HPDE6-E6E7 (cell line): ENCODE data around the gene JAK3.
"Not testable (repeated sequence)": the region's sequence is repeated elsewhere in the genome, so short reads cannot be mapped to it uniquely, and the experiment has no call there.

Experiments used
- DNase-seq: peaks from one replicate; pipeline ENCODE4 v3.0.0; 2011; ENCODE audit warnings: missing footprints; ENCODE audit errors: extremely low spot score

Gene JAK3

DNA sequence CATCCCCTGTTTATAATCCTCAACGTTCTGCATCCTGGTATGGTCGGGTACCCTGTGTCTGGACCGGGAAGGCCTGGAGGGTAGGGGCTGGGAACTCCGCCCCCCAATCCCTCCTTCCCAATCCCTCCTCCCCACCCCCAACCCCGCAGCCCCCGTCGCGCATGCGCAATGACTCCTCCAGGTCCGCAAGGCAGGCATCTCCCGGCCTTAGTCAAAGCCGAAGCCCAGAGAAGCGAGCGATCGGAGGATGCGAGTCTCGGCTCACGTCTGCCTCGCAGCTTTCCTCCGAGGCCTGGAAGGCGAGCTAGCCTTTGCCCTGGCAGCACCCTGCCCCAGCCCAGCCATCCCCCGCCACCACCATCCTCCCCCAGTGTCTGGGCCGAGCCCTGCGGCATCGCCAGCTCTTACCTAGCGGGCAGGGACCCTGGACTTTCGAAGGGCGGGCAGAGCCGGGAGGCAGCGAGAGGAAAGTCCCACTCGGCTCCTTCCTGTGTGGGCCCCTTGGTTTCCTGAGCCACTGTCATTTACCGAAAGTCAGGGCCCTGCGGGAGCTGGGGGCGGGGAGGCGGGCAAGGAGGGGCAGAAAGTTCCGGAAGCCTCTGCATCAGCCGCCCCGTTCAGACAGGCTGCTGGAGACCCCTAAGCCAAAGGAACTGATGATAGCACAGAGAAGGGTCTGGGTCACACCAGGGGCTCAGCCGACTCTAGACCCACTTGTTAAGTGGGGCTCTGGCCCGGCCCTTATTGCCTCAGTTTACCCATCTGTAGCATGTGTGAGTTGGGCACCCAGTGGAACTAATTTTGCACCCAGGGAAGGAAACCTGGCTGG, at the start of gene JAK3:
TSS of gene JAK3 (minus strand) at position 445 of the 829 bp plus-strand sequence. CDS start 3,565 bp downstream, outside the sequence.
- peak; percentile 45 for DNase-seq

DNA sequence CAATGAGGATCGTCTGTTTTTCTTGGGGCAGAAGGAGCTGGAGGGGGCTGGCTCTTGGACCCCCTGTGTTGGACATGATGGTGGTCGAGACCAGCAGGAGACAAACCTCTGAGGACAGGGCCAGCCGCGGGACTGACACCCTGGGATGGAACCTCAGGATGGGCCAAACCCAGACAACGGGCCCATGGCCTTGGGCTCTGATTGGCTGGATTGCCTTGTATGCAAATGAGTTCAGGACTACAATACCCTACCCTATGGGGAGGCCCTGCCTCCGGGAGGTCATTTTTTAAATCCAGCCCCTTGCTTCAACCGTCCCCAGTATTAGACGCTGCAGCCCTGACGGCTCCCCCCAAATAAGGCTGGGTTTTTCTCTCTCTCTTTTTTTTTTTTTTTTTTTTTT, 46.0 kb upstream of the JAK3 start:
- DNase-seq: no peak

DNA sequence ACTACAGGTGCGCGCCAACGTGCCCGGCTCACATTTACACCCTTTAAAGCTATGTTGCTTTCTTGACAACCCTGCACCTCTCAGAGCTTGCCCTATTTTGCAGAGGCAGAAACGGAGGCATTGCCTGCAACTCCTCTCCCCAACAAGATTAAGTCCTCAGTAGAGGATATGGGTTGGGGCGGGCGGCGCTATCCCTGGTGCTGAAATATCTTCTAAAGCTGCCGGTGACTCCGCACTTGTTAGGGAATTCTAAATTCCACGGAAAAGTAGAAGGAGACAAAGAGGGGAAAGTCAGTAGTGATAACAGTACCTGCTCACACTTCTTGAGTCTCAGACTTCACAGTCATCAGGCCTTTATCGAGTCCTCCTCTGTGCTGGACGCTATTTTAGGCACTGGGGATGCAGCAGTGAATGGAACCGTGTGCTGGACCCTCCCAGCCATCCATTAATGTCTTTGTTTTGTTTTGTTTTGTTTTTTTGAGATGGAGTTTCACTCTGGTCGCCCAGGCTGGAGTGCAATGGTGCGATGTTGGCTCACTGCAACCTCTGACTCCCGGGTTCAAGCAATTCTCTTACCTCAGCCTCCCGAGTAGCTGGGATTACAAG, 41.9 kb upstream of the JAK3 start:
- no peak for DNase-seq

DNA sequence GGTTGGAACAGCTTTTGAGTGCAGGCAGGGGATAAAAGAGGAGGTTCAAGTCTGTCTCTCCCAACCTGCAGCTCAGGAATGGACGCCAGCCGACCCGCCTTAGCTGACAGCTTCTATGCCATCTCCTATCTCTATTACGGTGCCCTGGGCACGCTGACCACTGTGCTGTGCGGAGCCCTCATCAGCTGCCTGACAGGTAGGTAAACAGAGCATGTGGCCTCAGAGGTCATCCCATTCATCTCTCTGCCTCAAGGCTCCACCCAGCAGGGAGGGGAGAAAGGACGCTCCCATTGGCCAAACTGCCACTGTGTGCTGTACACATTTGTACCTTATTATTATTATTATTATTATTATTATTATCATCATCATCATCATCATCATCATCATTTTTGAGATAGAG, 40.5 kb upstream of the JAK3 start:
- no peak for DNase-seq

DNA sequence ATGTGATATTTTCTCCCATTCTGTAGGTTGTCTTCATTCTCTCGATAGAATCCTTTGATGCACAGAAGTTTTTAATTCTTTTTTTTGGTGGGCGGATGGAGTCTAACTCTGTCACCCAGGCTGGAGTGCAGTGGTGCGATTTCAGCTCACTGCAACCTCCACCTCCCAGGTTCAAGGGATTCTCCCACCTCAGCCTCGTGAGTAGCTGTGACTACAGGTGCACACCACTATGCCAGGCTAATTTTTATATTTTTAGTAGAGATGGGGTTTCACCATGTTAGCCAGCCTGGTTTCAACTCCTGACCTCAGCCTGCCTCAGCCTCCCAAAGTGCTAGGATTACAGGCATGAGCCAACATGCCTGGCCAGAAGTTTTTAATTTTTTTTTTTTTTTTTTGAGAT, 39.4 kb upstream of the JAK3 start:
- not testable (repeated sequence) for DNase-seq

- no peak for DNase-seq
Measured at GRCh38 chr19:17886515-17886914, 38.7 kb upstream of the JAK3 start.

DNA sequence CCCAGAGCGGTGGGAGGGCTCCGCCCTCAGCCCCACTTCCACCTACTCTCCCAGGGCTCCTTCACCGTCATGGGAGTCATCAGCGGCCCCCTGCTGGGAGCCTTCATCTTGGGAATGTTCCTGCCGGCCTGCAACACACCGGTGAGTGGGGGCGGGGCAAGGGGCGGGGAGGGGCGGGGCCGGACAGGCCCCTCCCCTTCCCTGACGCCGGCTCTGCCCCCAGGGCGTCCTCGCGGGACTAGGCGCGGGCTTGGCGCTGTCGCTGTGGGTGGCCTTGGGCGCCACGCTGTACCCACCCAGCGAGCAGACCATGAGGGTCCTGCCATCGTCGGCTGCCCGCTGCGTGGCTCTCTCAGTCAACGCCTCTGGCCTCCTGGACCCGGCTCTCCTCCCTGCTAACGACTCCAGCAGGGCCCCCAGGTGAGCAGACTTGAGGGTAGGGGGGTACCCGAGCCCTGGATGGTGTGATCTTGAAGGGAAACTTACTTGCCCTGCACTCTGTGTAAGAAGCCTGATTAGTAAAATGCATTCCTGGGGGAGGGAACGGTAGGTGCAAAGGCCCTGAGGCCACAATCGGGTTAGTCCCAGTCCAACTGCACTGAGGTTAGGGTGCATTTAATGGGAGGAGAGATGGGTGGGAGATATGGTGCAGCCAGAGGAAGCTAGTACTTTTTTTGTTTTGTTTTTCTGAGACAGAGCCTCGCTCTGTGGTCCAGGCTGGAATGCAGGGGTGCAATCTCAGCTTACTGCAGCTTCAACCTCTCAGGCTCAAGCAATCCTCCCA, 36.0 kb upstream of the JAK3 start:
- no peak for DNase-seq

- DNase-seq: no peak
Measured at GRCh38 chr19:17881701-17882100, 33.9 kb upstream of the JAK3 start.

DNA sequence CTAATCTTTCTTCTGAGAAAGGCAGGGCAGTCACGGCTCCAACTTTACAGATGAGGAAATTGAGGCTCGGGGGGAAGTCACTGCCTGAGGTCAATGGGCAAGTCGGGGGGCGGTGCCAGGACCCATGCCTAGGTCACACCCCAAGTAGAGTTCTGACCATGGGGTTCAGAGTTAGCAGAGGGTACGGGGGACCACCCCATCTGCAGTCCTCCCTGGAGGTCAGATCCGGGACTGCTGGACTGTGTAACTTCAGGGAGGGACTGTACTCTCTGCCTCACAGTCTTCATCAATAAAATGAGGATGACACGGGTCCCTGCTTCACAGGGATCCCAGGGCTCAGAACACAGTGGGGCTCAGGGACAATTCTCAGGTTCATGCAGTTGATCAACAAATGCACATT, 31.7 kb upstream of the JAK3 start:
- no peak for DNase-seq

GRCh38 chr19:17877696-17878095, 29.9 kb upstream of the JAK3 start:
- DNase-seq: no peak

DNA sequence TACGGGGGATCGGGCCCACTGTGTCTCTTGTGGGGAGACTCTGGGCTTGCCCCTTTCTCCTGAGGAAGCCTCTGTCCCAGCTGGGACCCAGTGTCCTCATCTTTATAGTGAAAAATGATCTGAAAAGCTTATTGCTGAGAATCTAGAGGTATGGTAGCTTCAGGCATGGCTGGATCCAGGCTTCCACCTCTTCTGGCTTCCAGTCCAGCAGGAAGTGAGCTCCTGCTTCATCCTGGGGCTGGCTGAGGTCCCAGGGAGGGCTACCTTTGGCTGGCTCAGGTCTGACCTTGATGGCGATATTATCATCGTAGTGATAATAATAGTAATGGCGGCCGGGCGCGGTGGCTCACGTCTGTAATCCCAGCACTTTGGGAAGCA, 27.0 kb upstream of the JAK3 start:
- no peak for DNase-seq

- no peak for DNase-seq
Measured at GRCh38 chr19:17873786-17874757, 26.3 kb upstream of the JAK3 start.

- no peak for DNase-seq
Measured at GRCh38 chr19:17872251-17873001, 24.6 kb upstream of the JAK3 start.

- DNase-seq: no peak
Measured at GRCh38 chr19:17871878-17872250, 24.1 kb upstream of the JAK3 start, which contains the start of gene SLC5A5. SLC5A5 (plus strand) TSS chr19:17871945; CDS start chr19:17872320, 375 bp downstream.

DNA sequence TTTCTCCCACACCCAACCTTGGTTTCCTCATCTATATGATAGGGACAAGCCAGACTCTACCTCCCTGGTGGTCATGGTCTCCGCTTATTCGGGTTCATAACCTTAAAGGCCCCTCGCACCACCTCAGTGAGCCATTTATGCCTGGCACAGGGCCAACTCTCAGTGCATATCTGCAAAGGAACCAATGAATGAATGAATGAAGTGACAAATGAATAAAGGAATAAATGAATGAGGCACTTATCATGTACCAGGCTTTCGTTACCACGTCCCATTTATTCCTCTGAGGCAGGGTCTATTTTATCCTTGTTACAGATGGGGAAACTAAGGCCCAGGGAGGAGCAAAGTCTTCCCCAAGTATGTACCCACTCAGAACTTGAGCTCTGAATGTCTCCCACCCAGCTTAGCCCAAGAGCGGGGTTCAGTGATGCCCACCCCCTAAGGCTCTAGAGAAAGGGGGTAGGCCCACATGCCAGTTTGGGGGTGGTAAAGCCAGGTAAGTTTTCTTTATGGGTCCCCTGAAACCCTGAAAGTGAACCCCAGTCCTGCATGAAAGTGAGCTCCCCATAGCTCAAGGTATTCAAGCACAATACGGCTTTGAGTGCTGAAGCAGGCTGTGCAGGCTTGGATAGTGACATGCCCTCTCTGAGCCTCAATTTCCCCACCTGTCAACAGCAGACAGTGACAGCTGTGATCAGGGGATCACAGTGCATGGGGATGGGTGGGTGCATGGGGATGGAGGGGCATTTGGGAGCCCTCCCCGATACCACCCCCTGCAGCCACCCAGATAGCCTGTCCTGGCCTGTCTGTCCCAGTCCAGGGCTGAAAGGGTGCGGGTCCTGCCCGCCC, 23.5 kb upstream of the JAK3 start:
- no peak for DNase-seq

GRCh38 chr19:17869114-17869608, 21.4 kb upstream of the JAK3 start:
- DNase-seq: no peak

DNA sequence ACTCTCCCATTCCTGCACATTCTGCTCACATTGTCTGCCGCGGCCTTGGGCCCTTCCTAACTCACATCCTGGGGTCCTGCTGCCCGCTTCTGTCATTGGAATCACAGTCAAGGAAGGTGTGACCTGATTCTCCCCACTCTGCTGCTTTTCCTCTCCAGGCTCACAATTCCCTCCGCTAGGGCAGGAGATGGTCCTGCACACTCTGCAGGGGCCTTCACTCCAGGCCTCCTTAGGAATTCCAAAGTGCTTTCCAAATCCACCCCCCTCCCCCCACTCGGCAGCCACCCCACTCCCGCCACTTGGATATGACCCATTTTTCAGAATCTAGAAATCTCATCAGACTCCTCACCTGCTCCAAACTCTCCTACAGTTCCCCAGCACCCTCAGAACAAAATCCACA, 20.9 kb upstream of the JAK3 start:
- DNase-seq: no peak

GRCh38 chr19:17866964-17867486, 19.2 kb upstream of the JAK3 start:
- DNase-seq: no peak

GRCh38 chr19:17866312-17866963, 18.7 kb upstream of the JAK3 start:
- no peak for DNase-seq
